ENCODE data around the gene PROSER3.
"Not testable (repeated sequence)": the region's sequence is repeated elsewhere in the genome, so short reads cannot be mapped to it uniquely, and the experiment has no call there.

Gene PROSER3

DNA sequence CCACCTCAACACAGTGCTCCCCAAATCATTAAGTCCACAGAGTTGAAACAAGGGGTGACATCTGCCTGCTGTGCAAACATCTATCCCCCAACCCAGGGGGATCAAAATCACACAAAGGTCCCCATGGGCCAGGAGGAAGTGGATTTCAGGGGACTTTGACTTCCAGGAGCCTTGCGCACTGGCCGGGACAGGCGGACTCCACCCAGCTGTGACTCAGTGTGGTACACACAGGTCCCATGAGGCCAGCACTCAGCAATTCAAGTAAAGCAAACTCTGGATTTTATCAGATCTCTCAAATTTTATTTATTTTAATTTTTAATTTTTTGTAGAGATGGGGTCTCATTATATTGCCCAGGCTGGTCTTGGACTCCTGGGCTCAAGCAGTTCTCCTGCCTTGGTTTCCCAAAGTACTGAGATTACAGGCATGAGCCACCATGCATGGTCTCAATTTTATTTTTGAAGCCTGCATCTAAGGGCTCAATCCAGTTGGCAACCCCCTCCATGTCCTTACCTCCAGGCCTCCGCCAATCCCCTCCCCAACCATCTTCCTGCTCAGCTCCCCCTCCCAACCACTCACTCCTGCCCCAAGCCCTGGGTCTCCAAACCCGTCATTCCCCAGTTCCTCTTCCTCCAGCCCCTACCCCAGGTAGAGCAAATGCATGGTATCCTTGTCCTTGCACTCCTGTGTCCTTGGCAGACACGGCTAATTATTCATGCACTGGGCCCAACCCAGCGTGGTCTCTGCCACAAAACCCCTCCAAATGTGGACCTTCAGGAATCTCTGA lies 35.6 kb downstream of the PROSER3 start:
- DNase-seq, result no peak

DNA sequence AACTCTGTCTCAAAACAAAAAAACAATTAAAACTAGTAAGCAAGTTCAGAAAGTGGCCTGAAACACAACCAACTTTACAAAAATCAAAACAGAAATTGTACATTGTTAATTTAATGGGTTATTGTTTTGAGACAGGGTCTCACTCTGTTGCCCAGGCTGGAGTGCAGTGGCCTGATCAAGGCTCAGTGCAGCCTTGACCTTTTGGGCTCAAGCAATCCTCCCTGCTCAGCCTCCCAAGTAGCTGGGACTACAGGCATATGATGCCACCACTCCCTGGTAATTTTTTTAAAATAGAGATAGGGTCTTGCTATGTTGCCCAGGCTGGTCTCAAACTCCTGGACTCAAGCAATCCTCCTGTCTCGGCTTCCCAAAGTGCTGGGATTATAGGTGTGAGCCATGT lies 37.6 kb downstream of the PROSER3 start:
- DNase-seq, result not testable (repeated sequence)

DNA sequence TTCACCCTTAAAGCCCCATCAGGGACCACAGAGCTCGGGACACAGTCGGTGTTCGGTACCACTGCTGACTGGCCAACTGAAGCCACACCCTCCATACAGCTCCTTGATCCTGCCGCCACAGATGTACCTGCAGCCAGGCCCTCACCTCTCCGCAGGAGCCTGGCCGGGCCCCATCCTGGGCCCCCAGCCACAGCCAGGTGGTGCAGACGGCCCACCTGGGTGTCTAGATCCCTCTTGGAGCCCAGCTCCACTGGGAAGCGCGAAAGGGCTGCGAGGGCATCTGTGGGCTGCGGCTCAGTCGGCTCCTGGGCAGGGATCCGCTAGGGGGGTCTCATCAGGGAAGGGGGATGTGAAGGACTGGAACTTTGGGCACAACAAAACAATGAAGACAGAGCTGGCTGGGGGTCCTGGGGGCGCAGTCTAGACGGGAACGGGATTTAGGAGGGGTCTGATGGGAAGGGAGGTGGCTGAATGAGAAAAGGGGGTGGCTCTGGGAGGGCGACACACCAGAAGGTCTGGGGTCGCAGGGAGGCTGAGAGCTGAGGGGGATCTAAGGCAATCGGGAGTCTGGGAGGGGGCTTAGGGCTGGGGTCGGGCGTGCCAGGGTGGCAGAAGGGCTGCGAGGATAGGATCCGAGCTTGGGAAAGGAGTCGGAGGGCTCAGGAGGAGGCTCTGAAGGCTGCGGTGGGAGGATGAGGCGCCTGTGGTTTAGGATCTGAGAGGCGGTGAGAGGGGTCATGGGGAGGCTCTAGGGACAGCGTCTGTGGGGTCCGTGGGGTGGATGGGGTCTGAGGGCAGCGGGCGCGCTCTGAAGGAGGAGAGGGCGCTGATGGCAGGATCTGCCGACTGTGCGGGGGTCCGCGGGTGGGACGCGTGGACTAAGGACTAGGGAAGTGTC lies 38.9 kb downstream of the PROSER3 start:
- DNase-seq, result no peak

DNA sequence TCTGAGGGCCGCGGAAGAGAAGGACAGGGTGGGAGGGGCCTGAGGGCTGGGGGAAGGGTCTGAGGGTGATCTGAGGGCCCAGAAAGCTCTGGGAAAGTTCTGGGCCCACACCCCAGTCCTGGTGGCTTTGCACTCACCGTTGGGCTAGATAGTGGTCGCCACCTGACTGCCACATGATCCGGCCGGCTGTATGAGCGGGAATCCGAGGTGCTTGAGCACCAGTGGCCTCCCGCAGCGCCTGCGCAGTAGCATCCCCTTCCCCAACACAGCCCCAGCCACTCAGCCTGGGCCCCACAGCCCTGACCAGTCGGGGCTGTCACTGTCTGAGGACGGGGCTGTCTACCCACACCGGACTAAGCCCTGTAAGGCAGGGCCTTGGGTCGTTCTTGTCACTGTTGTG lies 39.7 kb downstream of the PROSER3 start:
- no peak for DNase-seq

DNA sequence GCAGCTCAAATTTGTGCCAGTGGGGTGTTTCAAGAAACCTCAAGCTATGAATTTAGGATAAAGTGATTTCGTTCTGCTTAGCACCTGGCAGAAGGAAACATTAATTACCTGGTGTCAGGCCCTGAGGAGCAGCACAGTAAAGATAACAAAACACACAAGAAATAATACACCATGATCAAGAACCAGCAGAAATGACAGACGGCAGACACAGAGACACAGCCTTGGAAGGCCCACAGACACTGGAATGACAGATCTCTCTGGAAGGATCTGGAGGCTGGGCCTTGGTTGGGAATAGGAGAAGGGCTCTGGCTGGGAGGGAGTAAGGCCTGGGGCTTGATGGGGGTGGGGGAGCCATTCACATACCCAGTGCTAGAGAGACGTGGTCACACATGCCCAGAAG lies 43.9 kb downstream of the PROSER3 start:
- DNase-seq, result no peak

DNA sequence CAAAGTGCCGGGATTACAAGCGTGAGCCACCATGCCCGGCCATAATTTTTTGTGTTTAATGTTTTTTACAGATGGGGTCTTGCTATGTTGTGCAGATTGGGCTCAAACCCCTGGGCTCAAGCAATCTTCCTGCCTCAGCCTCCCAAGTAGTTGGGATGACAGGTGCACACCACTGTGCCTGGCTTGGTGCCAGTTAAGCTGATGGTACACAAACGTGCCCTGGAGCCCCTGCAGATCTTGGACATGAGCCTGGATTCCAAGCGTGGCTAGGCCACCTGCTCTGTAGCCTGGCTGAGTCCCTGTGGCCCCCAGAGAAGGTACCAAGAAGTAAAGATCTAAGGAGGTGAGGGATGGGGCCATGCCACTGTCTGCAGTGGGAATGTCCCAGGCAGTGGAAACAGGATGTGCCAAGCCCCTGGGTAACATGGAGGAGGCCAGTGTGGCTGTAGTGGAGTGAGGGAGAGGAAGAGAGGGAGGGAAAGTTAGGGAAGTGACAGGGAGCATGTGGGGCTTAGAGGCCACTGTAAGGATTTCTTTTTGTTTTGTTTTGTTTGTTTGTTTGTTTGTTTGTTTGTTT lies 47.6 kb downstream of the PROSER3 start:
- DNase-seq, result no peak

DNA sequence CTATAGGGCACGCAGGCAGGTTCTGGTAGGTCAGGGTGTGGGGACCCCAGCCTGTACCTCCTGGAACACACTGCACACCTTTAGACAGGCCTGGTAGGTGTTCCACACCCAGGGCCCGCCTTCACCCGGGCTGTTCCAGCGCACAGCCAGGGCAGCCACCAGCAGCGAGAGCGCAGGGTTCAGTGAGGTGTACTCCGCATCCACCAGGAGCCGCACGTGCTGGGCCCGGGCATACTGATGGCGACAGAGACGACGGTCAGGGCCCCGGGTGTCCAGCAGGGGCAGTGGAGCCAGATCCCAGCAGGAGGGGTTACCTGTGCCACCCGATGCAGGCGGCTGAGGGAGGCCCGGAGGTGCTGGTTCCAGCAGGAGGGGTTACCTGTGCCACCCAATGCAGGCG lies 48.6 kb downstream of the PROSER3 start:
- no peak for DNase-seq

DNA sequence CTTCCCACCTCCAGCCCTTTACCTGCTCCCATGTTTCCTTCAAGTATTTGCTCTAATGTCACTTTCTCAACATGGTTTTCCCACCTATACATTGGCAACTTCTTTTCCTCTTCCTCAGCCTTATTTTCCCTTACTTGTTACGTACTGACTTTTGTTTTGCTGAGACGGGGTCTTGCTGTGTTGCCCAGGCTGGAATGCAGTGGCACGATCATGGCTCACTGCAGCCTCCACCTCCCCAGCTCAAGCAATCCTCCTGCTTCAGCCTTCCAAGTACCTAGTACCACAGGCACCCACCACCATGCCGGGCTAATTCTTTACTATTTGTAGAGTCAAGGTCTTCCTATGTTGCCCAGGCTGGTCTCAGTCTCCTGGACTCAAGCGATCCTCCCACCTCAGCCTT lies 49.7 kb downstream of the PROSER3 start:
- no peak for DNase-seq

DNA sequence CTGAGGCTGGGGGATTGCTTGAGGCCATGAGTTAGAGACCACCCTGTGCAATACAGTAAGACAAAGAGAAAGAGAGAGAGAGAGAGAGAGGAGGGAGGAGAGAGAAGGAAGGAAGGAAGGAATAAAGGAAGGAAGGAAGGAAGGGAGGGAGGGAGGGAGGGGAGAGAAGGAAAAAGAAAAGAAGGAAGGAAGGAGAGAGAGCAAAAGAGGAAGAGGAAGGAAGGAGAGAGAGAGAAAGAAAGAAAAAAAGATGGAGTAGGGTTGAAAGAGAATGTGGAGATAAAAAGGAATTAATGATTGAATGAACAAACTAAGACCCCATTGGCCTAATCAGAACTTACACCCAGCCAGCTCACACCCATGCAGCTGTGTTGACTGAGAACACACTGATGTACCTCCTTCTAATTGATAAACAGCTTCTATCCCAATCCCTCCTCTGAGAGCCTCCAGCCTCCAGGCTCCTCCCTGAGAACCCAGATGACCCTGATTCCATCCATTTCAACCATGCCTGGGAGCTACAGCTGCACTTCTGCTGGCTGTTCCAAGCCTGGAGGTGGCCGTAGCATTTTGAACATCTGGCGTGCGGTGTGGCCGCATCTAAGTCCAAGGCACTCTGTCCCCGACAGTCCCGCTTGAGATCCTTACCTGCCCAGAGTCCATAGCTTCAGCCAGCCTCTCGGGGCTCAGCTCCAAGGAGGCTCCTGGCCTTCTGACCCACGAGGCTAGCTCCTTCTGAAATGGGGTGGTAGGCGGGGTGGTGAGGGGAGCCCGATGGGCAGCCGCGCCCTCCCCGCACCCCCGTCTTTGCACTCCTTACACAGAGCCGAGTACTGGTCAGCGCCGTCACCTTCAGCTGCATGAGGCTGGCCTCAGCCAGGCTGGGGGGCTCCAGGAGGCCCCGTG lies 53.6 kb downstream of the PROSER3 start:
- DNase-seq, result no peak

DNA sequence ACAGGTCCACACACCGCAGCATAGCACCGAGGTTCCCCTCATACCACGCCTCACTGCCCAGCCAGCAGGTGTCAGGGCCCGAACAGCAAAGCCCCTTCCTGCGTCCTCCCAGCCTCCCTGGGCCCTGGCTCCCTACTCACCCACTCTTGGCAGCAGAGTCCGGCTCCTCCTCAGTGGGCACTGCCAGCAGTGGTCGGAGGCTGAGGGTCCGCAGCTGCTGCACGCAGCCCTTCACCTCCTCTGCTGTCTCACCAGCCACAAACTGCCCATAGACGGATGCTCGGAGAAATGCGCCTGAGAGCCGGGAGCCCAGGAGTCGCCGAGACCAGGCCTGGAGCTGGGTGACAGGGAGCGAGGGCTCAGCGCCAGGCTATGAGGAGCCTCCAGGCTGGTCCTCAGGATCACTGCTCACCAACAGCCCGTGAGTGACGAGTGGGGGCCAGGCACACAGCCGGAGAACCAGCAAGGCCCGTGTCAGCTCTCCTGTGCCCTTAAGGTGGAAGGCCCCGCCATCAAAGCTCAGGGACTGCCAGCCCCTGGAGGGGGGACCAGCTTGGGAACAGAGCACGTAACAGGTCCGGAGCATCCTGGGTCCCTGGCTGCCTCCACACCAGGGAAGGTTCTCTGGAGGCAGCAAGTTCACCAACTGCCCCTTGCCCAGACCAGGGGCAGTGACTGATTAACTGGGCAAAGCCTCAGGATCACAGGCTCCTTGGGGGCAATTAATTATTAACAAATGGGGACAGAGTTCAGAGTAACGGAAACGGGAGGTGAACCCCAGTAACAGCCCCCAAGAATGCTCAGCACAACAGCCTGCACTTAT lies 54.5 kb downstream of the PROSER3 start, which contains the start of gene PRODH2:
Gene PRODH2, minus strand, starts transcription at position 626 of the 823 bp plus-strand sequence. Its CDS starts 40 bp downstream, at position 586.
- DNase-seq, result no peak

DNA sequence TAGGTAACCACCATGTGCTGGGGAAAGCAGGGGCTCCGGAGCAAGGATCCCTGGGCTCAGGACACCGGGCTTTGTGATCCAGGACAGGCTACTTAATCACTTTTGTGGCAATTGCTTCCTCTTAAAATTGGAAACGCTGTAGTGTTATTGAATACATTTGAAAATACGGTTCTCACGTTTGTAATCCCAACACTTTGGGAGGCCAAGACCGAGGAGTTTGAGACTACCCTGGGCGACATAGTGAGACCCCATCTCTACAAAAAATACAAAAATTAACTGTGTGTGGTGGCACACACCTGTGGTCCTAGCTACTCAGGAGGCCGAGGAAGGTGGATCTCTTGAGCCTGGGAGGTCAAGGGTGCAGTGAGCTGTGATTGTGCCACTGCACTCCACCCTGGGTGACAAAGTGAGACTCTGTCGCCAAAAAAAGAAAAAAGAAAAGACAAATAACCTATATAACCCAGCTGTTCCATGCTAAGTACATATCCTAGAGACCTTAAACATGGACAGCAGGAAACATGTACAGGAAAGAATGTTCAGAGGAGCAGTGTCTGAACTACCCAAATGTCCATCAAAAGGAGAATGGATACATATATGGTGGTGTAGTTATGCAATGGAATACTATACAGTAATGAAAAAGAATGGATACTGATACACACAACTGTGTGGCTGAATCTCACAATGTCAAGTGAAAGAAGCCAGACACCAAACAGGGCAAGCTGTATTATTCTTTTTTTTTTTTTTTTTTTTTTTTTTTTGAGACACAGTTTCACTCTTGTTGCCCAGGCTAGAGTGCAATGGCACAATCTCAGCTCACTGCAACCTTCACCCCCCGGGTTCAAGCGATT lies 55.3 kb downstream of the PROSER3 start:
- DNase-seq, result no peak

DNA sequence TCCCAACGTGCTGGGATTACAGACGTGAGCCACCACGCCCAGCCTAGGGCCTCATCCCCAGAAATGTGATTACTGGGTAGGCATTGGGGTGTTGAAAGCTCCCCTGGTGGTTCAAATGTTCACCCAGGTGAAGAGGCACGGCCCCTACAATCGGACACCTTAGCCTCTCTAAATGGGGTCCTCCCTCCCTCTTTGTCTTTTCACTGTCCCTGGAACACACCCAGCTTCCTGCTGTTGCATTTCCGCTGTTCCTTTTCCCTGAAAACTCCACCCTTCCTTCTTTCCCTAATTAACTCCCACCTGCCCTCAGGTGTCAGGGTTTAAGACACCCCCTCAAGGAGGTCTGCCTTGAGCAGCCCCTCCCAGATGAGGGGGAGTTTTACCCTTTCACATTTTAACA lies 58.3 kb downstream of the PROSER3 start:
- no peak for DNase-seq

DNA sequence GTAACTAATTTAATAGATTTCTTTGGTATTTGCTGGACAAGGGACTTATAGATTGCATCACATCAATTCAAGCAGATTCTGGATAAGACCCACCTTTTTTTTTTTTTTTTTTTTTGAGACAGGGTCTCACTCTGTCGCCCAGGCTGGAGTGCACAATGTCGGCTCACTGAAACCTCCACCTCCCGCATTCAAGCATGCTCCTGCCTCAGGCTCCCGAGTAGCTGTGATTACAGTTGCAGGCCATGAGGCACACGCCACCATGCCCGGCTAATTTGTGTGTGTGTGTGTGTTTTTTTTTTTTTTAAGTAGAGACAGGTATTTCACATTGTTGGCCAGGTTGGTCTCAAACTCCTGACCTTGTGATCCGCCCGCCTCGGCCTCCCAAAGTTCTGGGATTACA lies 58.9 kb downstream of the PROSER3 start:
- DNase-seq, result no peak

DNA sequence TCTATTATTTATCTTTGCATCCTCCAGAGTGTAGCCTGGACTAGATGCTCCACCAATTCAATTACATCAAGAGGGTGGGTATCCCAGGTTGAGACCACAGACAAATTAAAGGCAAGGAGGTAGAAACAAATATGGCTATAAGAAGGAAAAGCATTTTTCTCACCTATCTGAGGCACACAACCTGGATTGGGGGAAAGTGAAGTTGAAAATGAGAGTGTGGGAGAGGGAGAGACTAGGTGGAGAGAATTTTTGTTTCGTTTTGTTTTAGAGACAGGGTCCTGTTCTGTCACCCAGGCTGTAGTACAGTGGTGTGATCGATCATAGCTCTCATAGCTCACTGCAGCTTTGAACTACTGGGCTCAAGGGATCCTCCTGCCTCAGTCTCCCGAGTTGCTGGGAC lies 60.5 kb downstream of the PROSER3 start:
- no peak for DNase-seq

Data from effector CD8-positive, alpha-beta T cell (primary cell).